Activated CD4-positive, alpha-beta T cell treated with anti-CD3 and anti-CD28 coated beads, Interleukin-2, amount 50 U/mL, for 48 hours (primary cell): ENCODE data around the gene POLDIP2.
A peak's percentile ranks its signal among the peaks of the same experiment; 100 is the strongest.

Source experiments
- DNase-seq, 2 experiments: peaks; one replicate each; pipeline ENCODE4 v3.0.0-alpha.2; 2020

POLDIP2 gene

DNA sequence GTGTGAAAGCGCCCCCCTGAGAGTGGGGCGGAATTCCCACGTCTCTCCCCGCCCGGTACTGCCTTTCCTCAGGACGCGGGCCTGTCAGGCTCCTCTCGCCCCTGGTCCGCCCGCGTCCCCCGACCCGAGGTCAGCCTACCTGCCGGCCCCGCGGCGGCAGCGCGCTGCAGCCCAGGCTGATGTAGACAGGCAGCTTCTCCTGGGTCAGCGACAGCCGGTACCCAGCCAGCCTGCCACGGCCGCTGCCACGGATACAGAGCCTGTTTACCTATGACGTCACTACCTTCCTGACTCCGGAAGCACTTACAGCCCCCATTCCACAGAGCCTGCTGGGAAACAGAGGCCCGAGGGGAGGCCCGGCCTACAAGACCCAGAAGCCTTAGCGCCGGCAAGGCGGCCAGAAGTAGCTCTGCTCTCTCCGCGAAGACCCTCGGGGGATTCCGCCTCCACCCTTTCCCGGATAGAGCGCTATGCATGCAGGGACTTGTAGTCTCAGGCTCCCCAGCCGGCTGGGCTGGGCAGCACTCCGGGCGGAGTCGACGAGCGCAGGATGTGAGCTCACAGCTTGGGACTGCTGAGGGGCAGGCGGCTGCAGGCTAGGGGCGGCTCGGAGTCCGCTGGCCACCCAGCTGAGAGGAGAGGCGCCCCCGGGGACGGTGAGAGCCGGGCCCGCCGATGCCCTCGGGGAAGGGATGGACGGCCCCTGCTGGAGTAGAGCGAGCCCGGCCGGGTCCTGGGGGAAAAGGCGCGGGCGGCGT is 21.9 kb downstream of the POLDIP2 start, which contains the start of the genes IFT20 and TNFAIP1:
IFT20 (minus strand) TSS at position 272 of the 758 bp plus-strand sequence. CDS start 3,487 bp downstream, outside the sequence.
TNFAIP1 (plus strand) TSS at position 561 of the 758 bp plus-strand sequence. CDS start 3,761 bp downstream, outside the sequence.
- peak; percentile 94 to 98 for DNase-seq

DNA sequence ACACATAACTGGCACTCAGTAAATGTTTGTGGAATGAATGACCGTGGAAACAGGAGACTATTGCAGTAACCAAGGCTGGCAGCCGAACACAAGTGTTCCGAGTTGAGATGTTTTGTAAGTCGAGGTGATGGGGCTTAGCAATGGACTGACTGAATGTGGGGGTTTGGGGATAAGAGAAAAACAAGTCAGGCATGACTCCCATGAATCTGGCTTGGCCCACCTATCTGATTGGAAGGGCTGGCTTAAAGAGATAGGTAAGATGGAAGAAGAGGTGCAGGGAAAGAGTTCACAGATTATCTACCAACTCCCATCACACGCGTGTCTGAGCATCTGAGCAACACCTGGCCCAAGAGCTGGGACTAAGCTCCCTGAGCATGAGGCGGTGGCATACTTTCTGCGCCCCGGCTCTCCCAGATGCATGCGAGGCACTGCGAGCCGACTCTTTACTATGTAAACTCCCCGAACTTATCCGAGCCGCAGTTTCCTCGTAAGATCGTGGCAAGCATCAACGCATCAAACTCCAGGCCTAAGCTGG is 22.6 kb downstream of the POLDIP2 start:
- no peak for DNase-seq

GRCh38 chr17:28334171-28334570 is 23.2 kb downstream of the POLDIP2 start:
- no peak for DNase-seq

- no peak for DNase-seq
Observed at GRCh38 chr17:28333083-28333746, 24.1 kb downstream of the POLDIP2 start.

DNA sequence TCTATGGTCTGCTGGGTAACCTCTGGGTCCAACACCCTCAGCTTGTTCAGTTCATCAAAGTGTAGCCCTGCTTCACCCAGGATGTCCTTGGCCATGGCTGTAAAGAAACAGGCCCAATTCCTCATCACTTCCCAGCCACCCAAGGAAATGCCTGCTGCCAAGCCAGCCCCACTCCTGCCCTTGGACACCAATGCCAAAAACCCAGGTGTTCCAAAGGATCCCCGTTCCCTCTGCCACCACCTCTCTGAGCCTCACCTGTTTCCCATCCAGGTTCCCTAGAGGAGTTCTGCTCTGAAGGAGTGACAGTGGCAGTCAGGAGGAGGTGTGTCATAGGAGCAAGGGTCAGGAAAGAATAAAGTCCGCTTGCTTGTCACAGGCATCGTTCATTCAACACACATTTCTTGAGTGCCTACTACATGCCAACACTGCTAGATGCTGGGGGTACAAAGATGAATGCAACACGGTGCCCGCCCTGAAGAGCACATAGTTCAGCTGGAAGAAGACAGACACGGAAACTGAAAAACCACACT is 25.4 kb downstream of the POLDIP2 start:
- DNase-seq = no peak

GRCh38 chr17:28330671-28331070 is 26.7 kb downstream of the POLDIP2 start:
- DNase-seq = no peak

- no peak for DNase-seq
Observed at GRCh38 chr17:28328325-28328724, 29.0 kb downstream of the POLDIP2 start.

DNA sequence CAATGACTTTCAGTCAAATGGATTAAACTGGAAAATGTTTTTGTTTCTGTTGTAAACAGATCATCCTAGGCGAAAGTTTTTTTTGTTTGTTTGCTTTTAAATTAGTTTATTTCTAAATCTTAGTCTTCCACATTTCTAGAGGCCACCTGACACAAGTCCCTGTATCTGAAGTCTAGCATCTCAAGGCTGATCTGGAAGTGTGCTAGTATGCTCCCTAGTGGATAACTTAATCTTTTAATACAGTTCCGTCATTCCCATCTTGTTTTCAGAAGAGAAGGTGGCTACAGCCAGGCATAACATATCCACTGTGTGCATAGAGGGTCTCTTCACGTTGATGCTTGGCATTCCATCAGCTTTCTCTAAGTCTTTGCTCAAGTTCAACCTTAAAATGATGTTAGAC is 29.6 kb downstream of the POLDIP2 start:
- no peak for DNase-seq

DNA sequence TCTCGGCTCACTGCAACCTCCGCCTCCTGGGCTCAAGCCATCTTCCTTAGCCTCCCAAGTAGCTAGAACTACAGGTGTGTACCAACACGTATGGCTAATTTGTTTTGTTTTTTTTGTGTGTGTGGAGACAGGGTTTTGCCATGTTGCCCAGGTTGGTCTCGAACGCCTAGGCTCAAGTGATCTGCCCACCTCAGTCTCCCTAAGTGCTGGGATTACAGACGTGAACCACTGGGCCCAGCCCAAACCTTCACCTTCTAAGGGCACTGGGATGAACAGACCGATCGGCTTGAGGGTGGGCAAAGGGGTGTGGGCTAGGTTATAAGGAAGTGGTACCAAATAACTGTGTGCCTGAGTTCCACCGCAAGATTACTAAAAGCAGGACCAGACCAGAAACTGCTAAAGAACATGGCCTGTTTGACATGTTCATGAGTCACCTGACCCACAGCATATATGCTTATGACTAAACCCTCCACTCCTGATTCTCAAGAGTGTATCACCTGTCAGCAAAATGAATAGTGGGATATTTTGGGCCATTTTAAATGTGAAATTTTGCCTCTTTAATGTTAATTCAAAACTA is 30.2 kb downstream of the POLDIP2 start:
- peak; percentile 32 to 41 for DNase-seq

GRCh38 chr17:28326114-28326513 is 31.2 kb downstream of the POLDIP2 start:
- no peak for DNase-seq

- no peak for DNase-seq
Observed at GRCh38 chr17:28325211-28325610, 32.1 kb downstream of the POLDIP2 start.

DNA sequence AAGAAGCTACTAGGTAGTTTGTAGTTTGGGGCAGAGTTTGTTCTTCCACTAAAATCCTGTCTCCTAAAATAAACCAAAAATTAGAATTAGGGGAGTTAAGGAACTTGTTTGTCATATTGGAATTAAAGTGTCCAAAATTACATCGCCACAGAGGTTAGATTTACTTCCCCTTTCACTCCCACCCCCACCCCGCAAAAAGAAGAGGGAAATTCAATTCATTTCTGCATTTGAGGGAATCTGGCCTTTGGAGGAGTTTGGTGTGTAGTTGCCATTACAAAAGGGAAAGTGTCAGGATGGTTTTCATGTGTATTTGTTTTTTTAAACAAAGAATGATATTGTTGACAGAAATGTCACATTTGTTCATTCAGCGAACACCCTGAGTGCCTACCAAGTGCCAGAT is 32.5 kb downstream of the POLDIP2 start:
- DNase-seq = no peak

GRCh38 chr17:28324267-28324745 is 33.0 kb downstream of the POLDIP2 start:
- DNase-seq = no peak

DNA sequence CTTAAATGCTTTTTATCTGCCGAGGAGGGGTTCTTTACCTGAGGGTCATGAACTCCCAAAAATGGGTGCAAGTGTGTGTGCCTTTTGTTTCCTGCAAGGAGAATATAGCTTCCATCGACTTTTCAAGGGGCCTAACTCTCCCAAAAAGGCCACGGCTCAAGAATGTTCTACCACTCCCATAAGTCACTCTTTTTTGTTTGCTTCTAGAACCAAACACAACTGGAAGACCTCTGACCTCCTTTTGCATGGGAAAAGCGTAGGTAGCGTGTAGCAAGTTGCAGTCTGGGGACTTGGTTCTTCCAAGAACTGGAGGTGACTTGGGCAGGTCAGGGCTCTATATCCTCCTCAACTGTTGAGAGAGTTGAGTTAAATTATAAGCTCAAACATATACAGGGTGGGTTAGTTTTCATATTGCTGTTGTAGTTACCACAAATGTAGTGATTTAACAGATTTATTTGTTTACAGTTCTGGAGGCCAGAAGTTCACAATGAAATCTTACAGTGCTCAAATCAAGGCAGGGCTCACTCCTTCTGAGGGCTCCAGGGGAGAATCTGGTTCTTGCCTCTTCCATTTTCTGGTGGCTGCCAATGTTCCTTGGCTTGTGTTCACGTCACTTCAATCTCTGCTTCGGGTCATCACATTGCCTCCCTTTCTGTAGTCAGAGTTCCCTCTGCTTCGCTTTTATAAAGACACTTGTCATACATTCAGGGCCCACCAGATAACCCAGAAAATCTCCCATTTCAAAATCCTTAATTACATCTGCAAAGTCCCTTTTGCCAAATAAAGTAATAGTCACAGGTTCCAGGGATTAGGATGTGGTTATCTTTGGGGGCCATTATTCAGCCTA is 36.9 kb downstream of the POLDIP2 start:
- no peak for DNase-seq

DNA sequence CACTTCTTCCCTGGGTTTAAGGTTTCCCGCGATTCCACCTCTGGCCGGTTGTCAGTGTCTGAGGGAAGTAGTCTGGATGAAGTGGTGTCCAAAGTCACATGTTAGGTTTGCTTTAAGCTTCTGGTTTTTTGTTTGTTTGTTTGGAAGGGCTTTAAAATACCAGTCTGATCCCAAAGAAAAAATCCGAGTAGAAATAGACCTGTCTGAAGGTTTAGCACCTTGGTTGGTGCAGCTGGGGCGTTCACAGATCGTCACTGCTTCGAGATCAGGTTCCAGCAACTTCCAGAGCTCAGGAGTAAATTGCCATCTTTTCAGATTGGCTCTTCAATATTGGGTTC is 37.8 kb downstream of the POLDIP2 start:
- DNase-seq = no peak

DNA sequence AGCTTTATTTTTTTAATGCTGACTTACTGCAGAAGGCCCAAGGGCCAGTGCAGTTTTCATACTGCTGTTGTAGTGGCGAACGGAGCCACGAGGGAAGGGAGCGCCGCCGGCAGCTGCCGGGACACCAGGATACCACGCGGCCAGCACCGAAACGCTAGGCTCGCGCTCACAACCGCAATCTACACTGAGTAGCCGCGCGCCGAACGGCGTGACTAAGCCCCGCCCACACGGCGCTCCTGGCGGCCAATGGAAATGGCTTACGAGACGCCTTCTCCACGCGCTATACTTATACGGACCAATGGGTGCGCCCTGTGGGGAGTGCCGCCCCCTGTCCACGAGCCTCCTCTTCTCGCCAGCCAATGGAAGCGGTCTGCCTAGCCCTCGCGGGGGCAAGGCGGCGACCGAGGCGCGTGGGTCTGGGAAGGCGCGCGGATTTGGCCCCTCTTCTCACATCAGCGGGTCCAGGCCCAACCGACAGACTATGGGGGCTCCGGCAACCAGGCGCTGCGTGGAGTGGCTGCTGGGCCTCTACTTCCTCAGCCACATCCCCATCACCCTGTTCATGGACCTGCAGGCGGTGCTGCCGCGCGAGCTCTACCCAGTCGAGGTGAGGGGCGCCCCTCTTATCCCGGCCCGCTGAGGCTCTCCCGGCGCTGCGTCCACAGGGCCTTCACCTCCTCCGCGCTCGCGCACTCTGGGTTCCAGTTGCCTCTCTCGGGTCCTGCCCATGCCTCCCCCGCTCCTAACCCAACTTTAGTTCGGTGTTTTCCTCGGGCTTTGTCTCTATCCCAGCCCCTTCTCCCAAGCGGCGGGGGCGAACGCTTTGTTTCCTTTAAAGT is 38.3 kb downstream of the POLDIP2 start, which contains the start of gene TMEM97:
TMEM97 (plus strand) TSS at position 442 of the 839 bp plus-strand sequence; CDS start at position 482, 40 bp downstream.
- DNase-seq = peak; percentile 97 to 98

GRCh38 chr17:28317966-28318758 is 39.2 kb downstream of the POLDIP2 start:
- DNase-seq = peak; percentile 10 to 13

DNA sequence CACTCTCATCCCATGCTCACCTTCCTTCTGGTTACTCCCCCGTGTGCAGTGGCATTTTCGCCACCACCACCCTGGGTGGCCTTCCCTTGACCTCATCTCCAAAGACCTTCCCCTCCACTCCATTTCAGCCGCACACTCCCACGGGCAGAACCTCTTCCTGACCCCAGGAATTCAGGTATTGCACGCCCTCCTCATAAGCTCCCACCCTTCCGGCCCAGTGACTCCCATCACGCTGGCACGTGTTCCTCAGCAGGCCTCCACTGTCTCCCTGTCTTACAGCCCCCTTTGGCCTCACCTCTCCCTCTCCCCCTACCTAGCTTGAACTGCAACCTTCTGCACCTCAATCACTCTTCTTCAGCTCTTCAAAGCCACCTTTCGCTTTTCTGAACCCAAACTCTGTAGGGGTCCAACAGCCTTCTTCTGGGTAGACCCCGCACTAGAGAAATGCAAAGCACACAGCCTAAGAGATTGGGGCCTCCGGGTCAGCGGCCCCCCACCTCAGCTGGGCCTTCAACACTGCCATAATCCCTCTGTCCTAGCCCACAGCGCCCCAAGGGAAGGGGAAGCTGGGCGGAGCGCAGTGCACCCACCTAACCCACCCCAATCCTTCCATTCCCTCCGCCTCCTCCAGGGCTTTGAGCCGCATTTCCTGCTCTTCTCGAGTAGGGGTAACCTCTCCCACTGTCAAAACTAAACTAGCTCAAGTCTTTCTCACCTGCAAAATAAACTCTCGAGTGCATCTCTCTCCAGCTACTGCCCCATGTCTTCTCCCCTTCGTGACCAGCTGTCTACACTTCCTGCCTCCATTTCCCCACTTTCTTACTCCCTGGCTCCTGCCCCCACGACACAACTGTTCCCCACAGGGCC is 40.0 kb downstream of the POLDIP2 start:
- DNase-seq = no peak
